Mesodermal cell (in vitro differentiated cells): ENCODE results near the gene TBX2.

Experiments
- H3K27ac ChIP-seq: 2 replicates; pipeline ENCODE4 v1.7.0; 2013; ENCODE audit warnings: mild to moderate bottlenecking, low read depth, low read length, moderate library complexity; ENCODE audit not compliant: severe bottlenecking
- H3K36me3 ChIP-seq: 2 replicates; pipeline ENCODE4 v1.7.1; 2013; ENCODE audit warnings: mild to moderate bottlenecking, low read length, moderate library complexity; ENCODE audit not compliant: control insufficient read depth, insufficient read depth
- H3K4me1 ChIP-seq: one replicate; pipeline ENCODE4 v1.7.1; 2013; ENCODE audit warnings: mild to moderate bottlenecking, low read length; ENCODE audit not compliant: insufficient read depth, control insufficient read depth, poor library complexity, severe bottlenecking
- H3K4me3 ChIP-seq: 2 replicates; pipeline ENCODE4 v1.7.0; 2013; ENCODE audit warnings: low read length, control low read depth, mild to moderate bottlenecking; ENCODE audit not compliant: insufficient read depth, poor library complexity, severe bottlenecking; ENCODE audit errors: extremely low read depth
- H3K9me3 ChIP-seq: 2 replicates; pipeline ENCODE4 v1.7.1; 2013; ENCODE audit warnings: mild to moderate bottlenecking, low read length, moderate library complexity; ENCODE audit not compliant: control insufficient read depth
- WGBS, 2 experiments: methylation state at CpG; one replicate each; pipeline ENCODE4 v1.1.5; 2013; ENCODE audit warnings: missing lambda C conversion rate in 2 of 2; ENCODE audit not compliant: insufficient coverage in 2 of 2; 5-methylcytosine and 5-hydroxymethylcytosine counted together

The TBX2 gene

DNA sequence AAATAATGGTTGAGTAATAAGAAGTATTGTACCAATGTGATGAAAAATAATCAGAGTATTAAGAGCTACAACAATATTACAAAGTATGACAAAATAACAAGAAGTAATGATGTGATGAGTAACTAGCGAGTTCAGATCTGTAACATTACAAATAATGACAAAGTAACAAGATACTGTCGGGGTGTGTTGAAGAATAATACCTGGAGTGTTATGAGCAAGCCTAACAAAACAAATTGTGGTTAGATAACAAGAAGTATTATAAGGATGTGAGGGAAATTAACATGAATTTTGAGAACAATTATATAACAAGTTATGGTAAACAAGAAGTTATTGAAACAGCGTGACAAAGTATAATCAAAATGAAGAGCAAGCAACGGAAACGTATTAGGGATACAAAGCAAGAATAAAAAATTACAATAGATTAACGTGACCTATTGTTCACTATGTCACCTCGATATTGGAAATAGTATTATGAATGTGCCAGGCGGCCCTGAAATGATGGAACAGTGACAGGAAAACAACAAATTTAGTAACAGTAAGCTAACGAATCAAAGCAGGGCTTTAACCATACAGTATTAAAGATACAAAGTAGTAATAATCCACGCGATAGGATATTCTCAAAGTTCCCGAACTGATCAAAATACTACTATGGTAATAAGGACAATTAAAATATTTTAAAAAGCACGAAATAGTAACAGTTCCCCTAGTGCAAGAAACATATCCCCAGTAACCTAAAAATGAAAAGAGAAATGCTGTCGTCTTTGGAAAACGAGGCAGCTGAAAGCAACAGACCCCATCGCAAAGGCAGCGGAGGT is 54.1 kb downstream of the TBX2 start:
- WGBS, 2 experiments, result 0 to 2% methylated on average over 4 of the region's 17 CpGs
- Histone ChIP-seq H3K9me3 (no peaks in the 10 kb centered on the region), H3K4me1 (peaks cover 26% of the 10 kb centered on the region), H3K27ac (no peak overlapping the region), H3K4me3 (no peak overlapping the region), H3K36me3 (no peaks in the 10 kb centered on the region)

DNA sequence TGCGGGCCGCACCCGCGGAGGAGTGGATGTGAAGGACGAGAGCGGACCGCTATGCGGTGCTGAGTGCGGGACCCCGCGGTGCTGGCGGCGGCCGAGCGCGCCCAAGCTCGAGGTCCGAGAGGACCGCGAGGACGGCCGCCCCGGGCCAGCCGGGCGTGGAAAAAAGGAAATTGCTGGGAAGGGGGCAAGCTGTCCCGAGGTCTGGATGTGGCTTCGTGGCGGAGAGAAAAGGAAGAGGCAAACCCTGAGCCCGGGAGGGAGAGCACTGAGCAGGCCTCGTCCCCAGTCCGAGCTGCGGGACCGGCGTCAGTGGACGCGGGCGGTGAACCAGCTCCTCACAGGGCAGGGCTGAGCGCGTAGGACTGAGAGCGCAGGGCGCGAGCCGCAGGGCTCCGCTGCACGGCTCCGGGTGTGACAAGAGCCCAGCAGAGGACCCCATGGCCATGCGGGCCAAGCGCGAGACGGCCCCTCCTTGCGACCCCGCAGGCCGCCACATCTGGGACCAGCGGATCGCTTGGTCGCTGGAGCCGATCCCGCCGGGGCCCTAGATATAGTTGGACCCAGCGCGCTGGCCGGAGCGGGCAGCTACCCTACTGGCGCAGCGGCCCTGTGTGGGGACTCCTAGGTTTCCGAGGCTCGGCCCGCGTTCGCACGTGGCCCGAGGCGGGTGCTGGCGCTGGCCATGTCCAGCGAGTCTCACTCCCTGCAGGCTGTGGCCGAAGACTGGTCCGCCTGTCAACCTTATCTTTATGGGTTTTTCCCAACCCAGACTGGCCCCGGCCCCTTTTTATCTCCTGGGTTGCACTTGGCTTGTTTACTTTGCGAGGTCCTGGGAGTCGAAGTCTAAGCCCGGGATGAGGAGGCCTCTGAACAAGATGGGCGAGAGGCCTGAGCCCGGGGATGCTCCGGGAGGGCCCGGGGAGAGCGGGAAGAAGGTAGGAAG is 55.0 kb downstream of the TBX2 start:
- 2% methylated on average over 73 to 75 of the region's 86 CpGs for WGBS, 2 experiments
- Histone ChIP-seq H3K36me3 (no peaks in the 10 kb centered on the region), H3K9me3 (no peaks in the 10 kb centered on the region), H3K4me1 (peaks cover 29% of the 10 kb centered on the region), H3K27ac (no peak overlapping the region), H3K4me3 (peak overlapping the region; percentile 8)

DNA sequence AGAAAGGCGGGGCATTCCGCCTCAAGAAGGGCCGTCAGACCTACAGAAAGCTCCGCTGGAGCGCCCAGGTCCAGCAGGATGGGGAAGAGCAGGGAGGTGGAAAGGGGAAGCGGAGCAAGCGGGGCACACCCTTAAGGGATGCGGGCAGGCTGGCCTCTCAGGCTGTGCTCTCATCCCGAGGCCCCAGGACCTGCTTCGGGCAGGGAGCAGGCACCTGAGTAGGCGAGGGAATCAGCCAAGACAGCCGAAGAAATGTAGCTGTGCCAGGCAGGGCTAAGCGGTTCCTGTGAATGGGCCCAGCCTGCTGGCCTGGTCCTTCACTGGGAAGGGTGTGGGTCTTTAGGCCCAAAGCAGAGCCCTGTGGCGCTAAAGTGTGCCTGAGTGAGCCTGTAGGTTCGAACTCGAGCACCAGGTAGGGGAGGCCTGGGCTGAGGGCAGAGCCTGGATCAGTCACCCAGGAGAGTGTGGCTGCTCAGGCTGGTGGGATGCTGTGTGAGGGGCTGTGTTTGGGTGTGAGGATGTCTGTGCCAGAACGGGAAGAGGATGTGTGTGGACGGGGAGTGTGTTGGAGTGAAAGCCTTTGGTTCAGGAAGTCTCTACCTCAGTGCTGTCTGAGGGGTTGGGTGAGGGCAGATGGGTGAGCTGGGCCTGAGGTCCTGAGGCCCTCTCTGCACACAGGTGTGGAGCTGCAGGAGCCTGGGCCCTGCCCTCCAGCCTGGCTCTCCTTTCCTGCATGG is 55.8 kb downstream of the TBX2 start:
- 18 to 31% methylated on average over 17 to 18 of the region's 18 CpGs for WGBS, 2 experiments

DNA sequence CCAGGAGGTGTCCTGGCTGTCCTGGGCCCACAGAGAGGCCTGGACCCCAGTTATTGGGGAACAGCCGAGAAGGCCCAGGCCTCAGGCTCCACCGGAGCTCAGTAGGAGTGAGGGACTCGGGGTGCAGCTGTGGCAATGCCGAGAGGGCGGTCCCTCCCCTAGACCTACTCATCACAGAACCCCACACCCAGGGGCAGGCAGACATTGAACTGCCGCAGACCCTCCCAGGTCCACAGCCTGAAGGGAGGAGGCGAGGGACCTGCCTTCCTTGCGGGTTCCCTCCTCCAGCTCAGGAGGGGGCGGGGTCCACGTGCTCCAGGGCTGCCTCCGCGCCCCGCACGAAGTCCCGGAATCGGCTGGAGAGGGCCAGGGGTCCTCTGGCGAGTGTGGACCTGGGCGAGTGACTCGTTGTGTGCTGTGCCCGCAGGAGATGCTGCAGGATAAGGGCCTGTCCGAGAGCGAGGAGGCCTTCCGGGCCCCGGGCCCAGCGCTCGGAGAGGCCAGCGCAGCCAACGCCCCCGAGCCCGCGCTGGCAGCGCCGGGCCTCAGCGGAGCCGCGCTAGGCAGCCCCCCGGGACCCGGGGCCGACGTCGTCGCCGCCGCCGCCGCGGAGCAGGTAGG is 56.5 kb downstream of the TBX2 start:
- H3K4me3 ChIP-seq, result no peak overlapping the region
- 6 to 7% methylated on average over 34 to 44 of the region's 47 CpGs for WGBS, 2 experiments
- H3K9me3 ChIP-seq, result no peaks in the 10 kb centered on the region
- no peak overlapping the region for H3K27ac ChIP-seq
- no peaks in the 10 kb centered on the region for H3K36me3 ChIP-seq
- peaks cover 27% of the 10 kb centered on the region for H3K4me1 ChIP-seq

More for the DNA sequence above, 55.8 kb downstream of the TBX2 start:
- no peaks in the 10 kb centered on the region for H3K36me3 ChIP-seq
- peaks cover 28% of the 10 kb centered on the region for H3K4me1 ChIP-seq
- no peak overlapping the region for H3K4me3 ChIP-seq
- H3K9me3 ChIP-seq, result no peaks in the 10 kb centered on the region
- no peak overlapping the region for H3K27ac ChIP-seq

DNA sequence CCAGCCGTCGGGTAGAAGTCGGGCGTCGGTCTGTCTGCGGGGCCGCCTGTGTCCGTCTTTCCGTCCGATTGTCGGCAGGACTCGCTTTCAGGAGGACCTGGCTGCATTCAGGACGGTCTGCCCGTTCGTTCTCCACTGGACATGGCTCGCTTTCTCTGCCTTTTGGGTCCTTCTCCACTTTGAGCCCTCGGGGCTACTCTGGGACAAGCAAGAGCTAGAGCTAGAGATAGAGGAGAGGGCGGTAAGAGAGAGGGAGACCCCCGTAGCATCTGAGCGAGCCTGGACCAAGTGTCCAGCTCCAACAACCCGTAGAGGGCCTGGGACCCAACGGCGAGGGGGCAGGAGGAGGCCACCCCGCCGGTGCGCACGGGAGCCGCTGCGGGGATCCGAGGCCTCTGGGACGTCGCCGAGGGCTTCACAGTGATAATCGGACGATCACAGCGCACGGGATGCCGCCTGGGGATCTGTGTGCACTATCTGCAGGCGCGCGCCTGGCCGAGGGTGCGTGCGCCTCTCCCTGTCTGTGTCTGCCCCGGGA is 57.1 kb downstream of the TBX2 start:
- H3K9me3 ChIP-seq, result no peaks in the 10 kb centered on the region
- 3 to 8% methylated on average over 42 to 45 of the region's 45 CpGs for WGBS, 2 experiments
- no peak overlapping the region for H3K27ac ChIP-seq
- H3K36me3 ChIP-seq, result no peaks in the 10 kb centered on the region
- peaks cover 33% of the 10 kb centered on the region for H3K4me1 ChIP-seq
- H3K4me3 ChIP-seq, result no peak overlapping the region

DNA sequence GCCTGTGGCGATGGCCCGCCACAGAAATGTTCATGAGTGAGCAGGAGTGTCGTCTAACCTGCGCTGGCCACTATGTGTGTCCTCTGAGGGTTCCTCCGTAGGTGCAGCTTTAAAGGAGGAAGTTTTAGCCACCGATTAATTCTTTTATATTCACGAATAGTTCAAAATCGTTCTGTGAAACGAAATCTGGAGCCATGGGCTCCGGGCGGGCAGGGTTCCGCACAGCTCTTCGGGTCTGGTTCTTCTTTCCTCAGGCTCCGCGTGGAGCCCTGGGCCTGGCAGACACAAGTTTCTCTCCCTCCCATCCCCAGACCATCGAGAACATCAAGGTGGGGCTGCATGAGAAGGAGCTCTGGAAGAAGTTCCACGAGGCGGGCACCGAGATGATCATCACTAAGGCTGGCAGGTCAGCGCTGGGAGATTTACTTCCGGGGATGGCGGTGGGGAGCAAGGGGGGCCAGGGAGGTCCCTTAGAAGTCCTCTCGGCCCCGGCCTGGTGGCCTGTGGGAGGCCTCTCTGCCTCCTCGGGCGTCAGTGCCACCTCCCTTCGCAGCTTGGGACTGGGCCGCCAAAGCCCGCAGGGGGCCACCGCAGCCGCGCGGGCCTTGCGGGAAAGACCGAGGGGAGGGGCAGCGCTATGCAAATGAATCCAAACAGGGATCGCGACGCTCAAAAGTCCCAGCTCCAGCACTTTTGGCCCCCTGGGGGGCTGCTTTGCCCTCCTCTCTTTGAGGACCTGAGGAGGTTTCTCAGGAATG is 57.8 kb downstream of the TBX2 start:
- H3K27ac ChIP-seq, result no peak overlapping the region
- H3K36me3 ChIP-seq, result no peaks in the 10 kb centered on the region
- peaks cover 36% of the 10 kb centered on the region for H3K4me1 ChIP-seq
- 3 to 4% methylated on average over 36 of the region's 39 CpGs for WGBS, 2 experiments
- H3K4me3 ChIP-seq, result no peak overlapping the region
- H3K9me3 ChIP-seq, result no peaks in the 10 kb centered on the region

DNA sequence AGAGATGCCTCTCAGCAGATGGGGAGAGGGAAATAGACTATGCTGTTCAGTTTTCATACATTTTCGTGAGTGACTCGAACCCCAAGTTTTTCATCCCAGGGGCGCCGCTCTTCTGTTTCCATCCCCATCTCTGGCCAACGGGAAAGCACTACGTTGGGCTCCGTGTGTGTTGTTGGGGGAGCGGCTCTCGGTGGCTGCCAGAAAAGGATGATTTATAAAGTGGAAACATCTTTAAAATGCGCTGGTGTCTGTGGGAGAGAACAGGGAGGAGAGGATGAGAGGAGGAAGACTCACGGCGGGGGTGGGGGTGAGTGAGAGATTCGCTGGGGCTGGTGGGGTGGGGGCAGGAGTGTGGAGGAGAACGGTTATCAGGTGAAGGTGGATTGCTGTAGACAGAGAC is 58.4 kb downstream of the TBX2 start:
- Histone ChIP-seq H3K4me1 (peaks cover 41% of the 10 kb centered on the region), H3K27ac (no peak overlapping the region), H3K36me3 (no peaks in the 10 kb centered on the region), H3K9me3 (no peaks in the 10 kb centered on the region), H3K4me3 (no peak overlapping the region)
- WGBS, 2 experiments, result 4 to 5% methylated on average over 4 to 9 of the region's 14 CpGs

DNA sequence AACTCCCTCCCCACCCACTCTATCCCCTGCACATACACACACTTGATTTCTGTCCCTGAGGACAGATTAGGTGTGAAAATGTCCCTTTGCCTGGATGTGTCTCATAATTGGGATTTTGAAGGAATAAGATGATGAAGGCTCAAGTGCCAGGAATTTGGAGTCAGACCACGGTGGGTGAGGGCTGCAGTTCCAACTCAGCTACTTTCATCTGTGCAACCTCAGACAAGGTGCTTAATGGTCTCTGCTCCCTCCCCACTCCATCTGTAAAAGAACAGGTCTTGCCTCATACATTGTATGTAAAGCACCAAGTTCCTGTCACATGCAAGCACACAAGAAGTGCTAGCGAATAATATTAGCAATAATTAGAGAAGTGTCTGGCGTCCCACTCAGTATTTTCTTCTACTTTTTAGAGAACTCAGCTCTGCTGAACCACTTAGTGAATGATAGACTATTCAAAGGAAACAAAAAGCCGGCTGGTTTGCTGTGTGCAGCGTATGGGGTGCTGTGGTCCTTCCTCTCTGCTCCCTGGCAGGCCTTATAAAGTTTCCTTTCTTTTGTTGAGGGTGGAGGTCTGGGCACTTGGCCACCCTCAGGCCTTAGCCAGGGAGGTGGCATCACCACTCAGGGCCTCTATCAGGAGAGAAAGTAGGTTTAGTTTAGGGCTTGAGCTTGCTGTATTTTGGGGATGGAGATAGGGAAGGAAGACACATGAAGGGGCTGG is 58.9 kb downstream of the TBX2 start:
- Histone ChIP-seq H3K4me1 (peaks cover 46% of the 10 kb centered on the region), H3K9me3 (no peaks in the 10 kb centered on the region), H3K27ac (no peak overlapping the region), H3K36me3 (no peaks in the 10 kb centered on the region), H3K4me3 (no peak overlapping the region)
- WGBS, 2 experiments, result 0 to 29% methylated on average over 1 to 5 of the region's 5 CpGs
